Hepatocyte (in vitro differentiated cells): ENCODE measurements around the gene RASGRP4. TPM values are rescaled to one million over a fixed set of nuclear protein-coding genes. Genes with fewer than 3 reads are reported as not detected.

ENCODE experiments used
- DNase-seq: peaks from one replicate; pipeline ENCODE4 v3.0.0-alpha.2; 2016; ENCODE audit warnings: low spot score
- H2AFZ ChIP-seq: fragments of 200-600 bp; sonication (generic); 2 replicates; pipeline ENCODE4 v1.6.0; 2016; ENCODE audit warnings: antibody characterized with exemption, mild to moderate bottlenecking
- H3K27ac ChIP-seq: fragments of 200-600 bp; sonication (generic); 2 replicates; pipeline ENCODE4 v1.5.1; 2016; ENCODE audit warnings: mild to moderate bottlenecking
- H3K27me3 ChIP-seq: fragments of 200-600 bp; sonication (generic); 2 replicates; pipeline ENCODE4 v1.6.1; 2016
- H3K36me3 ChIP-seq: fragments of 200-600 bp; sonication (generic); replicated peaks from 2 replicates; pipeline ENCODE4 v1.5.1; 2016; ENCODE audit warnings: low read depth; ENCODE audit not compliant: insufficient read depth
- H3K4me1 ChIP-seq: fragments of 200-600 bp; sonication (generic); 2 replicates; pipeline ENCODE4 v1.5.1; 2016; ENCODE audit warnings: mild to moderate bottlenecking, moderate library complexity; ENCODE audit not compliant: insufficient read depth
- H3K4me2 ChIP-seq: fragments of 200-600 bp; sonication (generic); 2 replicates; pipeline ENCODE4 v1.6.0; 2016
- H3K4me3 ChIP-seq: fragments of 200-600 bp; sonication (generic); 2 replicates; pipeline ENCODE4 v1.5.1; 2016; ENCODE audit warnings: mild to moderate bottlenecking
- H3K79me2 ChIP-seq: fragments of 200-600 bp; sonication (generic); 2 replicates; pipeline ENCODE4 v1.6.0; 2017; ENCODE audit warnings: mild to moderate bottlenecking
- H3K9me2 ChIP-seq: fragments of 200-600 bp; sonication (generic); replicated peaks from 2 replicates; pipeline ENCODE4 v1.6.0; 2017; ENCODE audit warnings: mild to moderate bottlenecking; ENCODE audit not compliant: insufficient read depth
- H3K9me3 ChIP-seq: fragments of 200-600 bp; sonication (generic); 2 replicates; pipeline ENCODE4 v1.5.1; 2016; ENCODE audit warnings: low read depth, mild to moderate bottlenecking
- H4K20me1 ChIP-seq: fragments of 200-600 bp; sonication (generic); 2 replicates; pipeline ENCODE4 v1.6.0; 2016; ENCODE audit warnings: mild to moderate bottlenecking; ENCODE audit not compliant: insufficient read depth, poor library complexity, severe bottlenecking
- EZH2 ChIP-seq: fragments of 200-600 bp; sonication (generic); IDR thresholded peaks from 2 replicates; pipeline ENCODE4 v1.6.1; 2016; ENCODE audit warnings: antibody characterized with exemption, mild to moderate bottlenecking, borderline replicate concordance
- EZH2phosphoT487 ChIP-seq: fragments of 200-600 bp; sonication (generic); IDR thresholded peaks from one replicate; pipeline ENCODE4 v1.6.1; 2018; ENCODE audit warnings: antibody characterized with exemption, mild to moderate bottlenecking, low read depth, moderate library complexity; ENCODE audit not compliant: unreplicated experiment, severe bottlenecking
- WGBS: methylation state at CpG from one replicate; pipeline ENCODE4 v1.1.6; 2016; ENCODE audit warnings: low lambda C conversion rate; ENCODE audit errors: missing lambda C conversion rate; 5-methylcytosine and 5-hydroxymethylcytosine counted together
- polyA plus RNA-seq: library from polyadenylated mRNA; unstranded; fragments of >200 nt; fragmentation: Nextera tagmentation; extraction: Ambion mirVana; gene quantifications from 2 replicates; pipeline ENCODE4 v1.2.1, GENCODE V29; 2016
- total RNA-seq: library from RNA; depleted of rRNA; stranded (reverse); fragments of >200 nt; gene quantifications from 2 replicates; pipeline ENCODE4 v1.2.3, GENCODE V29; 2014
- TF ChIP-seq, protein P1 (sequence below): fragments of 200-600 bp; sonication (generic); IDR thresholded peaks from 2 replicates; pipeline ENCODE4 v1.5.1; 2016; ENCODE audit warnings: antibody characterized with exemption, mild to moderate bottlenecking; ENCODE audit not compliant: poor library complexity

The RASGRP4 gene
- total and polyA plus RNA-seq, 2 experiments from 2014 or later, result 0.07 TPM; not detected in 1

DNA sequence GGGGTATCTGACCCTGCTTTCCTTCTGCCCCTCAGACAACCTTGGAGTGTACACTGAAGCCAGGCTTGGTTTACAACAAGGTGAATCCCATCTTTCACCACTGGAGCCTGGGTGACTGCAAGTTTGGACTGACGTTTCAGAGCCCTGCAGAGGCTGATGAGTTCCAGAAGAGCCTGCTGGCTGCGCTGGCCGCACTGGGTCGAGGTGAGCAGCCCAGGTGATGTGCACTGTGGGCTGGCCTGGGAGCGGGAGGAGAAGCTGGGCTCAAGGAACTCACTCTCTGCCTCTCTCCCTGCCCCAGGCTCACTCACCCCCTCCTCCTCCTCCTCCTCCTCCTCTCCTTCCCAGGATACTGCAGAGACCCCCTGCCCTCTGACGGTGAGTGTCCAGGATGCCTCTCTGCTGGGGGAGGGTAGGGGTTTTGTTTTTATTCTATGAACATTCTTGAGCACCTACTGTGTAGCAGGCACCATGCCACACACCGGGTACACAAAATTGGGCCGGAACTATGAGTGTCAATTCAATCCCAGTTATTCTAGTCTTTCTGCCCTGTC, 34.0 kb downstream of the RASGRP4 start:
- Histone ChIP-seq H3K27me3 (no peaks in the 10 kb centered on the region), H3K4me2 (no peak overlapping the region), H2AFZ (no peak overlapping the region), H3K36me3 (no peaks in the 10 kb centered on the region), H3K4me3 (no peak overlapping the region), H3K4me1 (peaks cover 3% of the 10 kb centered on the region), H3K9me2 (no peaks in the 10 kb centered on the region), H3K27ac (no peak overlapping the region), H4K20me1 (no peaks in the 10 kb centered on the region), H3K9me3 (no peaks in the 10 kb centered on the region), H3K79me2 (no peaks in the 10 kb centered on the region)
- TF ChIP-seq EZH2 (no peak), EZH2phosphoT487 (no peak)
- TF ChIP-seq, protein P1, sequence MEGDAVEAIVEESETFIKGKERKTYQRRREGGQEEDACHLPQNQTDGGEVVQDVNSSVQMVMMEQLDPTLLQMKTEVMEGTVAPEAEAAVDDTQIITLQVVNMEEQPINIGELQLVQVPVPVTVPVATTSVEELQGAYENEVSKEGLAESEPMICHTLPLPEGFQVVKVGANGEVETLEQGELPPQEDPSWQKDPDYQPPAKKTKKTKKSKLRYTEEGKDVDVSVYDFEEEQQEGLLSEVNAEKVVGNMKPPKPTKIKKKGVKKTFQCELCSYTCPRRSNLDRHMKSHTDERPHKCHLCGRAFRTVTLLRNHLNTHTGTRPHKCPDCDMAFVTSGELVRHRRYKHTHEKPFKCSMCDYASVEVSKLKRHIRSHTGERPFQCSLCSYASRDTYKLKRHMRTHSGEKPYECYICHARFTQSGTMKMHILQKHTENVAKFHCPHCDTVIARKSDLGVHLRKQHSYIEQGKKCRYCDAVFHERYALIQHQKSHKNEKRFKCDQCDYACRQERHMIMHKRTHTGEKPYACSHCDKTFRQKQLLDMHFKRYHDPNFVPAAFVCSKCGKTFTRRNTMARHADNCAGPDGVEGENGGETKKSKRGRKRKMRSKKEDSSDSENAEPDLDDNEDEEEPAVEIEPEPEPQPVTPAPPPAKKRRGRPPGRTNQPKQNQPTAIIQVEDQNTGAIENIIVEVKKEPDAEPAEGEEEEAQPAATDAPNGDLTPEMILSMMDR, result no peak
- no peak for DNase-seq
- 54% methylated on average over 8 of the region's 8 CpGs for WGBS

DNA sequence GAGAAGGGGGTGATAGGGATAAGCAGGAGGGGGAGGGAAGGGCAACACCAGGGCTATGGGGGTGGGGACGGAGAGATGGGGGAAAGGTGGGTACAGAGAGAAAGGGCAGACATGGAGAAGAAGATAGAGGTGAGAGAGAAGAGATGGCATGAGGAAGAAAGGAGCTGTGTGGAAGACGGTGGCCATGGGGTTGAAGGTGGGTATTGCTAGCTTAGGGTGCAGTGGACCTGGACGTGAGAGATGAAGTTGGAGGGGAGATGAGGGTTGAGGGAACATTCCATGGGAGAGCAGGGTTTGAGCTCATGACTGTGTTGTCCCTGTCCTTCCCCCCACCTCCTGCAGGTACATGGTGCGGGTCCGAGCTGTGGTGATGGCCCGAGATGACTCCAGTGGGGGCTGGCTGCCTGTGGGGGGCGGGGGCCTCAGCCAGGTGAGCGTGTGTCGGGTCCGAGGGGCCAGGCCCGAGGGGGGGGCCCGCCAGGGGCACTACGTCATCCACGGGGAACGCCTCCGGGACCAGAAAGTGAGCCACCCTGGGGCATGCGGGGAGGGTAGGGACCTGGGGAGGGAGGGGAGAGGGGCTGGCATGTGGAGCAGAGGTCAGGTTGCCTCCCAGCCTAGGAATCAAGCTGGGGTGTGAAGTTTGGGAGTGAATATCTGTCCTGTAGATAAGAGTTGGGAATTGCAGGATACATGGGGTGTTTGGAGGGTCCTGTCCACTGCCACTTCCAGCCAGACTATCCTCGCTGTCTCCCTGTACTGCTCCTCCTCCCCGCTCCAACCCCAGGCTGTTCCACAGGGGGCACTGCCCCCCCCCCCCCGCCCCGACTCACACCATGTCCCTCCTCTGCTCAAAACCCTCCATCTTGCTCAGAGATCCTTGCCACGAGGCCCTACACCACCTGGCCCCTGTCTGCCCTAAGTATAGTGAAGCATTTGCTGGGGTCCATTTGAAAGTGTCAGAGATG, 35.8 kb downstream of the RASGRP4 start:
- H2AFZ ChIP-seq, result no peak overlapping the region
- H3K27ac ChIP-seq, result no peak overlapping the region
- peaks cover 12% of the 10 kb centered on the region for H3K4me1 ChIP-seq
- no peaks in the 10 kb centered on the region for H4K20me1 ChIP-seq
- H3K9me3 ChIP-seq, result no peaks in the 10 kb centered on the region
- H3K27me3 ChIP-seq, result no peaks in the 10 kb centered on the region
- no peaks in the 10 kb centered on the region for H3K36me3 ChIP-seq
- no peaks in the 10 kb centered on the region for H3K79me2 ChIP-seq
- DNase-seq, result no peak
- no peaks in the 10 kb centered on the region for H3K9me2 ChIP-seq
- 80% methylated on average over 13 of the region's 22 CpGs for WGBS
- no peak overlapping the region for H3K4me3 ChIP-seq
- H3K4me2 ChIP-seq, result peak overlapping the region; percentile 94
- TF ChIP-seq, protein P1, result no peak
- TF ChIP-seq EZH2phosphoT487, result no peak

DNA sequence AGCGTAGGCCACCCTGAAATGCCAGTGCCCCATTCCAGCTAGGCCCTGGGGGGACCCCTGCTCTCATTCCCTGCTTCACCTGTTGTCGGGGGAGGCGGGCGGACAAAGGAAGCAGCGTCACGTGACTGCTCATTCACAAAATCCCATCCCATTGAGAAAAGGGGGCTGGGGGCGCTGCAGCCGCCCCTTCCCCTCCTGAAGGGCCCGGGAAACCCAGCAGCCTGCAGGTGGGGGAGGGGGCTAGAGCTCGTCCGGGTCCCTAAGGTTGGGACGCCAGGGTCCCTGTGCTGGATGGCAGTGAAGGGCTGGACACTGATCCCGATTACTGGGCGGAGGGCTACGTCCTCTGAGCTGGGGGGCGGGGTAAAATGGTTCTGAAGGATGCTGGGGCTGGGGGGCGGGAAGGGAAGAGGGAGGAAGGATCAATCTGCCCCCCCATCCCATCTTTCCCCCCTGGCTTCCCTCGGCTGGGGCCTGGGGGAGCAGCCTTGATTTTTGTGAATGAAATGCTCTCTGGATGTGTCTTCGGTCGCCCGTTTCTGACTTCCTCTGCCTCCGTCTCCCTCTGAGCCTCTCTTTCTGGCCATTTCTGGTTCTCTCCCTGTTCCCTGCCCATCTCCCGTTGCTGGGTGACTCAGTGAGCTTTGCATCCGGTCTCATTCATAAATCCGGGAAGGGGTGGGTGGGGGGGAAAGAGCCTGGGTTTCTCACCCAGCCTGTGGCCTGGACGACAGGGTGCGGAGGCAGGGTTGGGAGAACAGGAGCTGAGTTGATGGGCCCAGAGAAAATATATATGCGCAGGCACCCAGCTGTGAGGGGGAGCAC, 36.7 kb downstream of the RASGRP4 start:
- H3K27ac ChIP-seq, result peak overlapping the region; percentile 42

More for the DNA sequence above, 36.7 kb downstream of the RASGRP4 start:
- DNase-seq, result peak; percentile 58
- Histone ChIP-seq H3K4me2 (peak overlapping the region; percentile 94), H3K9me3 (no peaks in the 10 kb centered on the region), H3K9me2 (no peaks in the 10 kb centered on the region), H3K4me1 (peaks cover 12% of the 10 kb centered on the region), H3K4me3 (peak overlapping the region; percentile 77), H3K79me2 (no peaks in the 10 kb centered on the region), H3K36me3 (no peaks in the 10 kb centered on the region), H2AFZ (peak overlapping the region; percentile 70), H4K20me1 (no peaks in the 10 kb centered on the region), H3K27me3 (no peaks in the 10 kb centered on the region)
- 5% methylated on average over 25 of the region's 28 CpGs for WGBS
- TF ChIP-seq EZH2 (no peak), EZH2phosphoT487 (no peak)
- TF ChIP-seq, protein P1, result no peak
